ENCODE data around the gene AAK1.

DNA sequence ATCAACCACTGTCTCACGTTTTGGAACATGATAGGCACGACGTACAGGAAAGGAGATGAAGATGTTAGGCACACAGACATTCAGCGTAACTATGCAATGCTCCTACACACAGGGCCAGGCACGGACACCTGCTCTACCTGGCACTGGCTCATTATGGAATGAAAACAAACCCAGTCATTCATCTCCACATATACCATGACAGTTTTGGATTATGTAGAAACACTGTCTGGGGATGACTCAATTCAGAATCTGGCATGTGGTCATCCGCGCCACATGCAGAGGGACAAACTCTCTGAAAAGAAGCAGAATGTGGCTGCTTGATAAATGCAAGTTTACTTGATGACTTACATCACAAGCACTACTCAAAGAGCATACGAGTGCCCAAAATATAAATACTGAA, 176.8 kb downstream of the AAK1 start:
- TF ChIP-seq EZH2 (IDR thresholded peaks at IDR 0.05; ENCODE audit: low read length), result no peak
- TF ChIP-seq CTCF (optimal IDR thresholded peaks at IDR 0.05 in 1 of 3, IDR thresholded peaks at IDR 0.05 in 1 of 3, conservative IDR thresholded peaks at IDR 0.05 in 1 of 3; ENCODE audit: extremely low read depth in 1 of 3, insufficient read depth in 2 of 3, low read length in 3 of 3), result no peak

Data from keratinocyte (primary cell).